ENCODE measurements around the gene DUSP6. TPM values are rescaled to one million over a fixed set of nuclear protein-coding genes. Genes with fewer than 3 reads are reported as not detected.

Gene DUSP6
- total and polyA plus RNA-seq, 2 of the 8 experiments (the other 6 are each of a cell fraction or from before 2014, with no cell fraction given) = 99.3 to 179 TPM

GRCh38 chr12:89320735-89321134, 31.6 kb downstream of the DUSP6 start:
- WGBS, 2 experiments (ENCODE audit: extremely low coverage in 1 of 2, insufficient coverage in 1 of 2, insufficient read length in 1 of 2, insufficient replicate concordance in 2 of 2, low coverage in 1 of 2, low lambda C conversion rate in 2 of 2, missing lambda C conversion rate in 1 of 2) = 96% methylated on average over 1 of the region's 1 CpG; no CpG with 5 or more reads in 1 of the 2 experiments
- Histone ChIP-seq H3K4me2 (ENCODE audit: insufficient read depth in 1 of 2, low read depth in 2 of 2, low read length in 2 of 2) (no peak overlapping the region), H2BK15ac (ENCODE audit: low read length) (no peak overlapping the region), H3K9me3 (ENCODE audit: insufficient read depth in 2 of 2, low read depth in 1 of 2, low read length in 1 of 2) (no peaks in the 10 kb centered on the region), H3K4me1 (replicated peaks in 1 of 4; ENCODE audit: control insufficient read depth in 3 of 4, insufficient read depth in 4 of 4, low read length in 3 of 4) (peaks cover 0 to 5% (median under 1%) of the 10 kb centered on the region in 4 experiments; a peak in 2 of 7 replicates), H3K27ac (ENCODE audit: low read depth, low read length) (no peak overlapping the region), H4K5ac (ENCODE audit: insufficient read length, low read depth, low read length) (no peak overlapping the region), H2BK20ac (ENCODE audit: low read length) (no peak overlapping the region), H3K27me3 (replicated peaks in 1 of 4; ENCODE audit: control insufficient read depth in 3 of 4, extremely low read depth in 1 of 4, insufficient read depth in 3 of 4, low read length in 3 of 4) (no peaks in the 10 kb centered on the region), H2BK120ac (replicated peaks; ENCODE audit: low read depth, low read length) (no peak overlapping the region), H3K14ac (ENCODE audit: insufficient read length) (no peak overlapping the region), H3K9ac (replicated peaks in 1 of 4; ENCODE audit: extremely low read depth in 1 of 4, low read depth in 3 of 4, low read length in 3 of 4) (no peak overlapping the region), H3K36me3 (ENCODE audit: control insufficient read depth in 2 of 4, insufficient read depth in 4 of 4, low read length in 3 of 4) (no peaks in the 10 kb centered on the region), H3K56ac (replicated peaks; ENCODE audit: insufficient read length, low read depth, low read length) (no peak overlapping the region), H3K4me3 (ENCODE audit: extremely low read depth in 1 of 4, insufficient read depth in 2 of 4, low read depth in 3 of 4, low read length in 4 of 4) (no peak overlapping the region), H3K79me2 (ENCODE audit: control insufficient read depth in 1 of 2, insufficient read depth in 2 of 2, low read length in 2 of 2) (no peaks in the 10 kb centered on the region), H3K18ac (ENCODE audit: extremely low read depth, low read length) (no peak overlapping the region), H2BK12ac (ENCODE audit: low read depth, low read length) (no peak overlapping the region), H4K8ac (ENCODE audit: extremely low read depth, insufficient read depth, low read length) (no peak overlapping the region), H3K23ac (ENCODE audit: insufficient read length) (no peak overlapping the region), H2AK5ac (ENCODE audit: low read depth, low read length) (no peak overlapping the region), H2AFZ (ENCODE audit: low read length) (no peak overlapping the region), H3K23me2 (ENCODE audit: low read depth, low read length) (no peaks in the 10 kb centered on the region; the same call in 1 of the 2 replicates), H4K91ac (replicated peaks; ENCODE audit: insufficient read length, low read length) (no peak overlapping the region), H2BK5ac (ENCODE audit: low read depth, low read length) (no peak overlapping the region), H3K4ac (replicated peaks; ENCODE audit: insufficient read length, low read depth, low read length) (no peak overlapping the region), H3K79me1 (ENCODE audit: low read depth, low read length) (no peaks in the 10 kb centered on the region), H4K20me1 (replicated peaks in 1 of 2; ENCODE audit: control insufficient read depth in 1 of 2, insufficient read depth in 2 of 2, low read length in 2 of 2) (no peaks in the 10 kb centered on the region)
- FAIRE-seq (no peak), DNase-seq (ENCODE audit: low read depth in 1 of 2, low spot score in 2 of 2) (no peak)
- ChIA-PET POLR2A (ENCODE audit: partially characterized antibody) (no interaction called here), CTCF (ENCODE audit: partially characterized antibody) (no interaction called here)
- TF ChIP-seq CBX8 (IDR thresholded peaks at IDR 0.05; ENCODE audit: borderline replicate concordance, low read depth, low read length) = no peak
- no peak for TF ChIP-seq TAF7 (optimal IDR thresholded peaks at IDR 0.05; ENCODE audit: borderline replicate concordance, low read depth, low read length)
- TF ChIP-seq CREB1 (IDR thresholded peaks at IDR 0.05) = no peak
- TF ChIP-seq SP4 (IDR thresholded peaks at IDR 0.05; ENCODE audit: low read length) = no peak
- TF ChIP-seq NRF1 (IDR thresholded peaks at IDR 0.05; ENCODE audit: low read depth, low read length) = no peak
- TF ChIP-seq EP300 (IDR thresholded peaks at IDR 0.05; ENCODE audit: borderline replicate concordance in 1 of 2, low read depth in 2 of 2, low read length in 2 of 2) = no peak
- no peak for TF ChIP-seq SIX5 (IDR thresholded peaks at IDR 0.05; ENCODE audit: low read depth, low read length)
- no peak for TF ChIP-seq GABPA (IDR thresholded peaks at IDR 0.05; ENCODE audit: borderline replicate concordance, insufficient read depth, low read length)
- no peak for TF ChIP-seq BACH1 (IDR thresholded peaks at IDR 0.05; ENCODE audit: low read length)
- no peak for TF ChIP-seq BRCA1 (IDR thresholded peaks at IDR 0.05; ENCODE audit: low read depth, low read length)
- TF ChIP-seq RFX5 (IDR thresholded peaks at IDR 0.05; ENCODE audit: borderline replicate concordance, low read depth, low read length) = no peak
- no peak for TF ChIP-seq CHD2 (IDR thresholded peaks at IDR 0.05; ENCODE audit: low read length)
